HUES6 (cell line): ENCODE measurements around the gene SERAC1.

Source experiments
- H3K27ac ChIP-seq: 2 replicates; pipeline ENCODE4 v1.7.0; 2013; ENCODE audit warnings: low read depth, mild to moderate bottlenecking, low read length, inconsistent platforms
- H3K27me3 ChIP-seq: 2 replicates; pipeline ENCODE4 v1.6.1; 2013; ENCODE audit warnings: low read length; ENCODE audit not compliant: control insufficient read depth, insufficient read depth
- H3K36me3 ChIP-seq: 2 replicates; pipeline ENCODE4 v1.6.1; 2013; ENCODE audit warnings: low read length; ENCODE audit not compliant: control insufficient read depth, insufficient read depth
- H3K4me1 ChIP-seq: 2 replicates; pipeline ENCODE4 v1.6.1; 2013; ENCODE audit warnings: low read length; ENCODE audit not compliant: control insufficient read depth, insufficient read depth
- H3K4me3 ChIP-seq: 2 replicates; pipeline ENCODE4 v1.5.1; 2013; ENCODE audit warnings: low read depth, low read length
- H3K9ac ChIP-seq: one replicate; pipeline ENCODE4 v1.6.1; 2013; ENCODE audit warnings: mild to moderate bottlenecking, low read length
- H3K9me3 ChIP-seq: 2 replicates; pipeline ENCODE4 v1.6.1; 2013; ENCODE audit warnings: low read depth, low read length; ENCODE audit not compliant: control insufficient read depth, insufficient read depth

The SERAC1 gene

DNA sequence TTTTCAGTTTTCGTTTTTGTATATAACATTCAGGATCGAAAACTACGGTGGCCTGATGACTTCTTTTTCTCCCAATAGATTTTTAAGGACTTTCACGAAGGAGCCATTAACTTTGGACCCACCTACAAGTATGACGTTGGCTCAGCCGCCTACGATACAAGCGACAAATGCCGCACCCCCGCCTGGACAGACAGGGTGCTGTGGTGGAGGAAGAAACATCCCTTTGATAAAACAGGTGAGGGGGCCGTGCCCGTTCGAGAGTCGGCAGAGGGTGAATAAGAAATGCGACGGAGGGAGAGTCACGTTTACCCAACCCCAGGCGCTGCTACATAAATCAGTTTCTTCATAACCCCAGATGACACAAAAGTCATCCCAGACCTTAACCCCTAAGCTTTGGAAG lies 91.5 kb downstream of the SERAC1 start:
- Histone ChIP-seq H3K4me3 (no peak overlapping the region), H3K36me3 (peaks cover 33% of the 10 kb centered on the region), H3K9ac (no peak overlapping the region), H3K9me3 (no peaks in the 10 kb centered on the region), H3K4me1 (peaks cover 4% of the 10 kb centered on the region; the same call in 1 of the 2 replicates), H3K27ac (no peak overlapping the region), H3K27me3 (no peaks in the 10 kb centered on the region)

GRCh38 chr6:158073776-158074175 lies 94.3 kb downstream of the SERAC1 start:
- Histone ChIP-seq H3K9me3 (no peaks in the 10 kb centered on the region), H3K4me1 (peaks cover 7% of the 10 kb centered on the region; the same call in 1 of the 2 replicates), H3K27me3 (no peaks in the 10 kb centered on the region), H3K9ac (no peak overlapping the region), H3K4me3 (no peak overlapping the region), H3K36me3 (peaks cover 47% of the 10 kb centered on the region), H3K27ac (no peak overlapping the region)

DNA sequence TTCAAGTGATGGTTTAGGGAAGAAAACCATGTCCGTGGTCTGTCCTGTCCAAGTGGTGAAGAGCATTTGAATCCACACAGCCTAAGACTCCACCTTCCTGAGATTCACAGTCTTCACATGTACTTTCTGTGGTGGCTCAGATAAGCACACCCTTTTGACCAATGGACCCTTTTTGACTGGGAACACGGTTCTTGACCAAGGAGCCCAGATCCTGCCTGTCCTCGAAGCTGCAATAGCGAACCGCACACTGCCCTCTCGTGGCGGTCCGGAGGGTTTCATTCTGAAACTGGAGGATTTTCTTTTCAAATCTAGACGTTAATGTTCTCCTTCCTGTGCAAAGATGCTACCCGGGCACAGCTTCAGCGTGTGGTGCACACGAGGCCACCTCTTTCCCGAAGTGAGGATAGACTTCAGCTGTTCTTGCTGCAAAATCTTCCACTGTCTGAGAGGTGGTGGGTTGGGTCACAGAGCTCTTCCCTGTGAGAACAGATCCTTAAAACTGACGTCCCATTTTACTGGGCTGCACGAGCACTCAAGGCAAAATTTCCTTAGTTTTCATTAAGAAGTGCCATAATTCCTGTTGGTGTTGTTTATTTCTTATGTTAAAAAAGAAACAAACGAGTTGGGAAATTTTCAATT lies 95.9 kb downstream of the SERAC1 start:
- H3K9ac ChIP-seq: no peak overlapping the region
- H3K27ac ChIP-seq: no peak overlapping the region

DNA sequence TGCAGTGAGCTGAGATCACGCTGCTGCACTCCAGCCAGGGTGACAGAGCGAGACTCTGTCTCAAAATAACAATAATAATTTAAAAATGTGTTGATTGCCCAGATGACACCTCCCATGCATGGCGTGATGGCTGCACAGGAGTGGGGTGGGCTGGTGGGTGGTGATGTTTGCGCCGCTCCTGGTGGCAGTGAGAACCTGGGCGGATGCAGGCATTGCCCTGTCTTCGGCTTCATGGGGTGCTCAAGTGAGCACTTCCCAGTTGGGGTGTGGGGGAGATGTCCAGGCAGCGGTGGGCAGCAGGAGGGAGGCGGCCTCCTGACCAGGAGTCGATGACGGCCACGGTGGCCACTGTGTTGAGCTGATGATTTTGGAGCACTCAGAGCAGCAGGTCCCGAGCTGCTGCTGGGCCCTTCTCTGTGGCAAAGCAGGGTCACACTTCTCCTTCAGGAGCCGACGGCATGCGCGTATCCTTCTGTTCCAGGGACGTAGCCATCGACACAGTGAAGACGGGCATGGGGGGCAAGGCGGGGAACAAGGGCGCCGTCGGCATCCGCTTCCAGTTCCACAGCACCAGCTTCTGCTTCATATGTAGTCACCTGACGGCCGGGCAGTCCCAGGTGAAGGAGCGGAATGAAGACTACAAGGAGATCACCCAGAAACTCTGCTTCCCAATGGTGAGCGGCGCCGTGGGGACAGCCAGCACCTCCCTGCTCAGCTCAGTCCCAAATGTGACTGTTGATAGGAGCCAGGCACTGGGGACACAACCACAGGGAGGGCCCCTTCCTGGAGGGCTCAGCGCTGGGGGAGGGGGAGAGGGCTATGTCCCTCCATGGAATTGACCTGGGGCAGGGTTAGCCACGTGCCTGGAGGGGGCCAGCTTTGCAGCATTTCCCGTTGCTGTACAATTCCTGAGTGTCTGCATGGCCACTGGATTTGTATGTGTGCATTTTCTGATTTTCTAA lies 96.7 kb downstream of the SERAC1 start:
- H3K9me3 ChIP-seq: no peaks in the 10 kb centered on the region
- no peaks in the 10 kb centered on the region for H3K27me3 ChIP-seq
- H3K27ac ChIP-seq: no peak overlapping the region
- H3K9ac ChIP-seq: no peak overlapping the region
- no peak overlapping the region for H3K4me3 ChIP-seq
- peaks cover 40% of the 10 kb centered on the region for H3K36me3 ChIP-seq
- peaks cover 9% of the 10 kb centered on the region; the same call in 1 of the 2 replicates for H3K4me1 ChIP-seq

More for the DNA sequence above, 95.9 kb downstream of the SERAC1 start:
- H3K36me3 ChIP-seq: peaks cover 40% of the 10 kb centered on the region
- H3K4me3 ChIP-seq: no peak overlapping the region
- no peaks in the 10 kb centered on the region for H3K27me3 ChIP-seq
- no peaks in the 10 kb centered on the region for H3K9me3 ChIP-seq
- peaks cover 9% of the 10 kb centered on the region; the same call in 1 of the 2 replicates for H3K4me1 ChIP-seq

GRCh38 chr6:158070513-158070912 lies 97.5 kb downstream of the SERAC1 start:
- H3K36me3 ChIP-seq: peaks cover 45% of the 10 kb centered on the region
- H3K27me3 ChIP-seq: no peaks in the 10 kb centered on the region
- no peak overlapping the region for H3K27ac ChIP-seq
- no peaks in the 10 kb centered on the region for H3K9me3 ChIP-seq
- no peak overlapping the region for H3K9ac ChIP-seq
- H3K4me3 ChIP-seq: no peak overlapping the region
- peaks cover 9% of the 10 kb centered on the region; the same call in 1 of the 2 replicates for H3K4me1 ChIP-seq

DNA sequence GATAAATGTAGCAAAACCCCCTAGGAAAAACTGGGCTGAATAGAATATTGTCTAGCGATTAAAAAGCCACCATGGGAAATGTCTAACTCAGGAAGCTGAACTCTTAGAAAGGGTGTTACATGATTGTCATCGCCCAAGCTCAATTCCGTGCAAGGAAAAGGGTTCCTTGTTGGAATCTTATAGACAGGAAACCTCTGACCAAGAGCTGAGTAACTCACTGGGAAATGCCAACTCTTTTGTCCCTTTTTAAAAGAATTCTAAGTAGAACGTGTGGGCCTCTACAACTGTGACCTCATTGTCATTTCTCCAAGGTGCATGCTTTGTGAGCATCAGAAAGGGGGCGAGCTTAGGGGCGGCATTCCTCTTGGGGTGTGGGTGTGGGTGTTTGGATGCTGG lies 98.3 kb downstream of the SERAC1 start:
- Histone ChIP-seq H3K36me3 (peaks cover 51% of the 10 kb centered on the region), H3K9ac (no peak overlapping the region), H3K4me3 (no peak overlapping the region), H3K27ac (no peak overlapping the region), H3K9me3 (no peaks in the 10 kb centered on the region), H3K4me1 (peaks cover 9% of the 10 kb centered on the region; the same call in 1 of the 2 replicates), H3K27me3 (no peaks in the 10 kb centered on the region)

GRCh38 chr6:158068893-158069799 lies 98.9 kb downstream of the SERAC1 start:
- H3K27ac ChIP-seq: no peak overlapping the region
- no peak overlapping the region for H3K4me3 ChIP-seq
- no peaks in the 10 kb centered on the region for H3K27me3 ChIP-seq
- peaks cover 52% of the 10 kb centered on the region for H3K36me3 ChIP-seq
- H3K4me1 ChIP-seq: peaks cover 9% of the 10 kb centered on the region; the same call in 1 of the 2 replicates
- H3K9me3 ChIP-seq: no peaks in the 10 kb centered on the region
- no peak overlapping the region for H3K9ac ChIP-seq

DNA sequence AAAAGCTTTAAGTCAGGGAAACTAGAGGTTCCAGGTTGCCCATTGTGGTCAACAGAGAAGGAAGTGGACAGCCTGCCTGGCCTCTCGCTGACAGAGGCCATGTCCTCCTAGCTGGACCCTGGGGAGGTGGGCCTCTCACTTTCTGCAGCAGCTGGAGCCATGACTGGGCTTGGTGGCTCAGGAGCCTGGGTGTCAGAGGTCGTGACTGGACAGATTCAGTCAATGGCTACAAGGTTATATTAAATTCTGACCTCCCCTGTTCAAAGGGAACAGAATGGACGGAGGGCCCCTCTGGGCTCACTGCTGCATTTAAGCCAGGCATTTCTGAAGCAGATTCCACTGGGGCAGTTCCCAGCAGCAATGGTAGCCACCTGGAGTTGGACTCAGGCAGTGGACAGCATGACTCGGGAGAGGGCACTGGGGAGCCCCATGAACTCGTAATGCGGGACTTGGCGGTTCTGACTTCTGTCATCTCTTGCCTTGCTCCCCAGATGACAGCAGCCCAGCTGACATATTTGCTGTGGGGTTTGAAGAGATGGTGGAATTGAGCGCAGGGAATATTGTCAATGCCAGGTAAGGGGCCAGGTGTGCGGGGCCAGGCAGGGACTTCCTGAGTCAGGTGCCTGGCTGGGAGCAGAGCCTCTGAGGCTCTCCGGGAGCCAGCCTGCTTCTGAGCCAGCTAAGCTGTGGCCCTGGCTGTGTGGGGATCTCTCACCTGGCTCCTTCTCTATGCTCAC lies 99.7 kb downstream of the SERAC1 start:
- peaks cover 54% of the 10 kb centered on the region for H3K36me3 ChIP-seq
- no peaks in the 10 kb centered on the region for H3K27me3 ChIP-seq
- no peak overlapping the region for H3K27ac ChIP-seq
- H3K4me3 ChIP-seq: no peak overlapping the region
- H3K9me3 ChIP-seq: no peaks in the 10 kb centered on the region
- no peak overlapping the region for H3K9ac ChIP-seq
- peaks cover 9% of the 10 kb centered on the region; the same call in 1 of the 2 replicates for H3K4me1 ChIP-seq

GRCh38 chr6:158067436-158068015 lies 100.5 kb downstream of the SERAC1 start:
- peaks cover 59% of the 10 kb centered on the region for H3K36me3 ChIP-seq
- H3K27ac ChIP-seq: no peak overlapping the region
- peaks cover 9% of the 10 kb centered on the region; the same call in 1 of the 2 replicates for H3K4me1 ChIP-seq
- H3K27me3 ChIP-seq: no peaks in the 10 kb centered on the region
- H3K9ac ChIP-seq: no peak overlapping the region
- no peaks in the 10 kb centered on the region for H3K9me3 ChIP-seq
- H3K4me3 ChIP-seq: no peak overlapping the region
